Large intestine (tissue), 3 donors: ENCODE measurements around the gene CCM2L. TPM values are rescaled to one million over a fixed set of nuclear protein-coding genes. Genes with fewer than 3 reads are reported as not detected.
A peak's percentile ranks its signal among the peaks of the same experiment; 100 is the strongest.

Source experiments
- DNase-seq, 2 donors: peaks; one replicate each; pipeline versions ENCODE4 v3.0.0 to v3.0.0-alpha.2; 2013
- H3K27ac ChIP-seq: one replicate; pipeline ENCODE4 v1.5.1; 2013; ENCODE audit warnings: low read length
- H3K27me3 ChIP-seq: 2 replicates; pipeline ENCODE4 v1.6.1; 2013; ENCODE audit warnings: low read length; ENCODE audit not compliant: control insufficient read depth, insufficient read depth
- H3K36me3 ChIP-seq: 2 replicates; pipeline ENCODE4 v1.6.1; 2013; ENCODE audit warnings: low read length; ENCODE audit not compliant: control insufficient read depth, insufficient read depth
- H3K4me1 ChIP-seq: one replicate; pipeline ENCODE4 v1.6.1; 2013; ENCODE audit warnings: low read length; ENCODE audit not compliant: control insufficient read depth, insufficient read depth
- H3K4me3 ChIP-seq: one replicate; pipeline ENCODE4 v1.5.1; 2013; ENCODE audit warnings: low read length
- H3K9me3 ChIP-seq: one replicate; pipeline ENCODE4 v1.6.1; 2013; ENCODE audit warnings: mild to moderate bottlenecking, low read depth, low read length, moderate library complexity; ENCODE audit not compliant: control insufficient read depth
- WGBS: methylation state at CpG from one replicate; pipeline ENCODE4 v1.1.5; 2013; ENCODE audit warnings: low lambda C conversion rate; ENCODE audit not compliant: insufficient coverage; 5-methylcytosine and 5-hydroxymethylcytosine counted together
- polyA plus RNA-seq: library from polyadenylated mRNA; unstranded; fragments of 120-200 nt; gene quantifications from one replicate; pipeline ENCODE4 v1.2.1, GENCODE V29; 2013

The CCM2L gene
- polyA plus RNA-seq, 1 donor: 2.9 TPM

GRCh38 chr20:32012159-32012688, 2.0 kb downstream of the CCM2L start:
- WGBS: no CpG with 5 or more reads among the region's 5 CpGs
- DNase-seq: no peak
- Histone ChIP-seq H3K36me3 (no peaks in the 10 kb centered on the region), H3K4me3 (no peak overlapping the region), H3K9me3 (no peaks in the 10 kb centered on the region), H3K27ac (no peak overlapping the region), H3K4me1 (no peaks in the 10 kb centered on the region), H3K27me3 (peaks cover 35% of the 10 kb centered on the region)

- peaks cover 32% of the 10 kb centered on the region for H3K27me3 ChIP-seq
- H3K9me3 ChIP-seq: no peaks in the 10 kb centered on the region
- no peak overlapping the region for H3K27ac ChIP-seq
- no peak for DNase-seq
- no peaks in the 10 kb centered on the region for H3K36me3 ChIP-seq
- peaks cover 4% of the 10 kb centered on the region for H3K4me1 ChIP-seq
- no peak overlapping the region for H3K4me3 ChIP-seq
- WGBS: 80% methylated on average over 3 of the region's 7 CpGs
Observed at GRCh38 chr20:32013326-32013725, 3.1 kb downstream of the CCM2L start.

- WGBS: no CpG with 5 or more reads among the region's 35 CpGs
Observed at GRCh38 chr20:32017711-32018251, 7.5 kb downstream of the CCM2L start.

GRCh38 chr20:32018269-32019155, 8.3 kb downstream of the CCM2L start:
- no CpG with 5 or more reads among the region's 67 CpGs for WGBS
- Histone ChIP-seq H3K9me3 (no peaks in the 10 kb centered on the region), H3K4me1 (peaks cover 8% of the 10 kb centered on the region), H3K36me3 (no peaks in the 10 kb centered on the region), H3K27ac (no peak overlapping the region), H3K4me3 (peak overlapping the region; percentile 46), H3K27me3 (peaks cover 51% of the 10 kb centered on the region)
- DNase-seq: peak; percentile 26 to 73

More at GRCh38 chr20:32017711-32018251, 7.5 kb downstream of the CCM2L start:
- Histone ChIP-seq H3K27me3 (peaks cover 48% of the 10 kb centered on the region), H3K4me3 (no peak overlapping the region), H3K4me1 (peaks cover 8% of the 10 kb centered on the region), H3K27ac (no peak overlapping the region), H3K9me3 (no peaks in the 10 kb centered on the region), H3K36me3 (no peaks in the 10 kb centered on the region)
- DNase-seq: peak; percentile 58 to 68

- Histone ChIP-seq H3K27me3 (peaks cover 49% of the 10 kb centered on the region), H3K4me1 (peaks cover 8% of the 10 kb centered on the region), H3K36me3 (no peaks in the 10 kb centered on the region), H3K9me3 (no peaks in the 10 kb centered on the region), H3K4me3 (no peak overlapping the region), H3K27ac (no peak overlapping the region)
- no peak for DNase-seq
- no CpG with 5 or more reads among the region's 42 CpGs for WGBS
Observed at GRCh38 chr20:32019156-32019510, 8.9 kb downstream of the CCM2L start.

- Histone ChIP-seq H3K27ac (no peak overlapping the region), H3K9me3 (no peaks in the 10 kb centered on the region), H3K36me3 (no peaks in the 10 kb centered on the region), H3K4me3 (no peak overlapping the region), H3K4me1 (peaks cover 8% of the 10 kb centered on the region), H3K27me3 (peaks cover 52% of the 10 kb centered on the region)
- WGBS: no CpG with 5 or more reads among the region's 11 CpGs
- DNase-seq: no peak
Observed at GRCh38 chr20:32019563-32020463, 9.6 kb downstream of the CCM2L start.

GRCh38 chr20:32021091-32021490, 10.9 kb downstream of the CCM2L start:
- H3K27me3 ChIP-seq: peaks cover 45% of the 10 kb centered on the region
- peaks cover 8% of the 10 kb centered on the region for H3K4me1 ChIP-seq
- H3K9me3 ChIP-seq: no peaks in the 10 kb centered on the region
- no peak overlapping the region for H3K27ac ChIP-seq
- H3K4me3 ChIP-seq: no peak overlapping the region
- WGBS: no CpG with 5 or more reads among the region's 4 CpGs
- DNase-seq: no peak
- no peaks in the 10 kb centered on the region for H3K36me3 ChIP-seq

- Histone ChIP-seq H3K4me3 (no peak overlapping the region), H3K27ac (no peak overlapping the region), H3K9me3 (no peaks in the 10 kb centered on the region), H3K4me1 (no peaks in the 10 kb centered on the region), H3K36me3 (no peaks in the 10 kb centered on the region), H3K27me3 (peaks cover 29% of the 10 kb centered on the region)
- no peak for DNase-seq
- 100% methylated on average over 2 of the region's 6 CpGs for WGBS
Observed at GRCh38 chr20:32024683-32025295, 14.6 kb downstream of the CCM2L start.

GRCh38 chr20:32027643-32028042, 17.4 kb downstream of the CCM2L start:
- no peak for DNase-seq
- Histone ChIP-seq H3K36me3 (no peaks in the 10 kb centered on the region), H3K4me3 (no peak overlapping the region), H3K9me3 (peaks cover 5% of the 10 kb centered on the region), H3K27ac (no peak overlapping the region), H3K4me1 (peaks cover 6% of the 10 kb centered on the region), H3K27me3 (peaks cover 28% of the 10 kb centered on the region)
- whole genome bisulfite sequencing: no CpG with 5 or more reads among the region's 3 CpGs
